BE2C (cell line): ENCODE data around the gene TMEFF2.

Experiments used
- DNase-seq: peaks from one replicate; pipeline ENCODE4 v3.0.0-alpha.2; 2020
- H3K27me3 ChIP-seq: fragments of 250-450 bp; sonication (Bioruptor Pico); 2 replicates; pipeline ENCODE4 v1.5.1; 2020; ENCODE audit warnings: mild to moderate bottlenecking
- H3K36me3 ChIP-seq: fragments of 250-450 bp; sonication (Bioruptor Pico); 2 replicates; pipeline ENCODE4 v1.5.1; 2020; ENCODE audit warnings: mild to moderate bottlenecking
- H3K4me1 ChIP-seq: fragments of 250-450 bp; sonication (Bioruptor Pico); 2 replicates; pipeline ENCODE4 v1.5.1; 2020
- H3K4me3 ChIP-seq: 2 replicates; pipeline ENCODE4 v1.5.1; 2011; ENCODE audit warnings: low read depth, low read length
- H3K9me3 ChIP-seq: fragments of 250-450 bp; sonication (Bioruptor Pico); 2 replicates; pipeline ENCODE4 v1.5.1; 2020
- TF ChIP-seq, protein P1 (sequence below): IDR thresholded peaks from 2 replicates; pipeline ENCODE4 v1.5.1; 2012; ENCODE audit warnings: mild to moderate bottlenecking, low read depth, low read length

Gene TMEFF2

DNA sequence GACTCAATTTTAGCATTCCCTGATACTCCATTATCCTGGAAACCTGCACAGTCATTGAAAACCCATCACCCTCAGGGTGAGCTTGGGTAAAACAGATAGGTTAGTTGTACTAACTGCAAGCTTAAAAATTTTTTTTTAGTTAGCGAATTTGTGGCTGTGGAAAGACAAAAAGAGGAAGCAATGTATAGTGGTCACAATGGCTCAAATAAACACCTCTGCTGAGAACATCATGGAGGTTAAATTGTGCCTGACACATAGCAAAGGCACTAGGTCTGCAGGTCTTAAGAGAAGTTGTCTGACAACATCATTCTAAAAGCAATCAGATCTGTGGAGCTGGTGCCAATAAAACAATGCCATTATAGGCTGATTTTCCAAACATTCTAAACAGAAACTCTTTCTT lies 263.4 kb downstream of the TMEFF2 start:
- Histone ChIP-seq H3K9me3 (no peaks in the 10 kb centered on the region), H3K4me1 (no peaks in the 10 kb centered on the region), H3K4me3 (no peak overlapping the region), H3K36me3 (no peaks in the 10 kb centered on the region), H3K27me3 (no peaks in the 10 kb centered on the region)
- TF ChIP-seq, protein P1, sequence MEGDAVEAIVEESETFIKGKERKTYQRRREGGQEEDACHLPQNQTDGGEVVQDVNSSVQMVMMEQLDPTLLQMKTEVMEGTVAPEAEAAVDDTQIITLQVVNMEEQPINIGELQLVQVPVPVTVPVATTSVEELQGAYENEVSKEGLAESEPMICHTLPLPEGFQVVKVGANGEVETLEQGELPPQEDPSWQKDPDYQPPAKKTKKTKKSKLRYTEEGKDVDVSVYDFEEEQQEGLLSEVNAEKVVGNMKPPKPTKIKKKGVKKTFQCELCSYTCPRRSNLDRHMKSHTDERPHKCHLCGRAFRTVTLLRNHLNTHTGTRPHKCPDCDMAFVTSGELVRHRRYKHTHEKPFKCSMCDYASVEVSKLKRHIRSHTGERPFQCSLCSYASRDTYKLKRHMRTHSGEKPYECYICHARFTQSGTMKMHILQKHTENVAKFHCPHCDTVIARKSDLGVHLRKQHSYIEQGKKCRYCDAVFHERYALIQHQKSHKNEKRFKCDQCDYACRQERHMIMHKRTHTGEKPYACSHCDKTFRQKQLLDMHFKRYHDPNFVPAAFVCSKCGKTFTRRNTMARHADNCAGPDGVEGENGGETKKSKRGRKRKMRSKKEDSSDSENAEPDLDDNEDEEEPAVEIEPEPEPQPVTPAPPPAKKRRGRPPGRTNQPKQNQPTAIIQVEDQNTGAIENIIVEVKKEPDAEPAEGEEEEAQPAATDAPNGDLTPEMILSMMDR = no peak
- no peak for DNase-seq

DNA sequence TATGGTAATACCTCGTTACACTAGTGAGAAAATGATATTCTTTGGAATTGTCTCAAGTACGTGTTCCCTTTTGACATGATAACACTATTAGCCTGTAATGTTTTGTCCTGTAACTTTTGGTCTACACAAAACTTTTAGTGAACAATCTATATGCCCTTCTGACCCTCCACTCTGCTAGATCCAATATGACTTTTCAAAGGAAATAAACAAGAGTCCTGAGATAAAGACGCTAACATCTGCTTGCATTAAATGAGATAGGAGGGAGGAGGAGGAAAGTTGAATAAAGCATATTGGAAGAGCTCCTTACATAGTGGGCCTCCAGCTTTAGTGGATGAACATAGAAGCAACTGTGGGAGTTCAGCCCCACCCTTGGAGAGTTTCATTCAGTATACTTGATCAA lies 264.5 kb downstream of the TMEFF2 start:
- TF ChIP-seq, protein P1 = no peak
- H3K4me3 ChIP-seq = no peak overlapping the region
- no peaks in the 10 kb centered on the region for H3K36me3 ChIP-seq

DNA sequence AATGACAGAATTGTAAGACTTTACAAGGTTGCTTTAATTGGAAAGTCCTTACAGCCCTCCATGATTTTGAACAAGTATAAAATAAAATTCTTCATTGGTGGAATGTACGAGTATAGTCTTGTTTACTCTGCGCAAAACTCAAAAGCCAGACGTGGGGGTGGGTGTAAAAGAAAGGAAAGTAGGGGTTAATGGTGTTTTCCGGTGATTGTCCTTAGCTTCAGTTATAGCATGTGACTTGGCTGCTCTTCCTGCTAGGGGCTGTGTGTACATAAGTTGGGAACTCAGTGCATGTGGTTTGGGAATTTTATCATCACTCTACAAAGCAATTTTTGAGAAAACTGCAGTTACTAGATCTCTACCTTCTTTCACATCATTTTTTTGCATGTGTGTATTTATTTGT lies 265.4 kb downstream of the TMEFF2 start:
- no peaks in the 10 kb centered on the region for H3K4me1 ChIP-seq
- TF ChIP-seq, protein P1 = no peak
- H3K4me3 ChIP-seq = no peak overlapping the region
- H3K9me3 ChIP-seq = no peaks in the 10 kb centered on the region
- no peaks in the 10 kb centered on the region for H3K36me3 ChIP-seq
- DNase-seq = no peak
- no peaks in the 10 kb centered on the region for H3K27me3 ChIP-seq

More for the DNA sequence above, 264.5 kb downstream of the TMEFF2 start:
- no peaks in the 10 kb centered on the region for H3K9me3 ChIP-seq
- DNase-seq = no peak
- H3K27me3 ChIP-seq = no peaks in the 10 kb centered on the region
- no peaks in the 10 kb centered on the region for H3K4me1 ChIP-seq

DNA sequence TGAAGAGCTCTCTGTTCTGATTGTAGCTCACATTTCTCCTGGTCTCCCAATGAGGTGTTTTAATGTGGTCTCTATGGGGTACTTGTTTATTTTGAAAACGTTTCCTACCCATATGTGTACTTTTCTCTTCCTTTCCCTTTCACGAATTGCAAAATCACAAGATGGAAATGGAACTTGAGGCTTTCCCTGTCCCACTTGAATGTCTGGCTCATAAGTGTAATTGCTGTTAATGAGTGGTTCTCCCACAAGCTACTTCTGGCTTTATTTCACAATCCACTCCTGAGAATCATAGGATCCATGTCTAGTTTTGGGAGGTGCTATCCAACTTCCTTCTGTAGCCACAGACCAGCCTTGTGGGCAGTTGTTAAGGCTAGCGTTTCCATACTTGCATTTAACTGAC lies 266.7 kb downstream of the TMEFF2 start:
- no peaks in the 10 kb centered on the region for H3K9me3 ChIP-seq
- TF ChIP-seq, protein P1 = no peak
- no peaks in the 10 kb centered on the region for H3K36me3 ChIP-seq
- no peak overlapping the region for H3K4me3 ChIP-seq
- no peaks in the 10 kb centered on the region for H3K27me3 ChIP-seq
- no peak for DNase-seq
- H3K4me1 ChIP-seq = peaks cover 4% of the 10 kb centered on the region; the same call in 1 of the 2 replicates

DNA sequence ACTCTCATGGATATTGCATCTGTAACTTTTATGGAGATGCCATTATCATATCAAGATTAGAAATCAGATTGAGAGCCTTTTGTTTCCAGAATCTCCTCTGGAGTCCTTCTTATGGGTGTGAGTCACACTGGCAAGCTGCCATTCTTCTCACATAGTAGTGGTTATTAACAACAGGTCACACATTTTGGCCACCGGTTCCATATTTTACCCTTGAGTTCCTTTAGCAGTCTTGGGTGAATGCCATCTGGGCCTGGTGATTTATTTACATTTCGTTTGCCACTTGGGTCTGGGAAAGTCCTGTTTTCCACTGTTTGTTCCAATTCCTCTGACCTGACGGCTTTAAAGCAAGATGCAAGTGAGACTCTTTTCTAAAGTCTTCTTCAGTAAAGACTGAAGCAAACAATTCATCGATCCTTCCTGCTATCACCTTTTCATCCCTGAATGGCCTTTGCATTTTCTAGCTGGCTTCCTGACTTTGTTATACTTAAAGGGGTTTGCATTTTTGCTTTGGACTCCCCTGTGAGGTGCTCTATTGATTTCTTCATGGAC lies 267.3 kb downstream of the TMEFF2 start:
- TF ChIP-seq, protein P1 = no peak
- Histone ChIP-seq H3K9me3 (no peaks in the 10 kb centered on the region), H3K4me1 (peaks cover 4% of the 10 kb centered on the region; the same call in 1 of the 2 replicates), H3K36me3 (no peaks in the 10 kb centered on the region), H3K27me3 (no peaks in the 10 kb centered on the region), H3K4me3 (no peak overlapping the region)
- DNase-seq = no peak

DNA sequence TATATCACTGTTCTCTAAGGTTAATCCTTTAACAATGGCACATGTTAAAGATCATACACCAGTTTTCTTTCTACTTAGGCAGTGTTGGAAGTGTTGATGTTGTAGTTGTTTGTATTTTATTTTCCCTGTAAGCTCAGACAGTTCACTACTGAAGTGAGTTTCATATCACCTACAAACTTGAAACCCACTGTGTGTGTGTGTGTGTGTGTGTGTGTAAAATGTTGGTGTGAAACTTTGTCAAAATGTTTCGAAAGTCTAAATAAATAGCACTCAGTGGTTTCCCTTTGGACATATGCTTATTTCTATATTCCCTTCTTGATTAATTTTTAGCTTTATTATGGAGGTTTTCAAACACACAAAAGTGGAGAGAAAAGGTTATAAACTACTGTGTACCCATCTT lies 268.1 kb downstream of the TMEFF2 start:
- no peaks in the 10 kb centered on the region for H3K36me3 ChIP-seq
- no peaks in the 10 kb centered on the region for H3K27me3 ChIP-seq
- no peak overlapping the region for H3K4me3 ChIP-seq
- H3K9me3 ChIP-seq = no peaks in the 10 kb centered on the region
- TF ChIP-seq, protein P1 = no peak
- no peak for DNase-seq
- H3K4me1 ChIP-seq = peaks cover 4% of the 10 kb centered on the region; the same call in 1 of the 2 replicates
